NCI-H748 (cell line): ENCODE results near the gene TRNAU1AP.
"Not testable (repeated sequence)": the region's sequence is repeated elsewhere in the genome, so short reads cannot be mapped to it uniquely, and the experiment has no call there.

Experiments used
- DNase-seq: peaks from one replicate; lab custom pipeline; 2025; ENCODE audit not compliant: unreplicated experiment; lab: John Stamatoyannopoulos, UW

Gene TRNAU1AP

DNA sequence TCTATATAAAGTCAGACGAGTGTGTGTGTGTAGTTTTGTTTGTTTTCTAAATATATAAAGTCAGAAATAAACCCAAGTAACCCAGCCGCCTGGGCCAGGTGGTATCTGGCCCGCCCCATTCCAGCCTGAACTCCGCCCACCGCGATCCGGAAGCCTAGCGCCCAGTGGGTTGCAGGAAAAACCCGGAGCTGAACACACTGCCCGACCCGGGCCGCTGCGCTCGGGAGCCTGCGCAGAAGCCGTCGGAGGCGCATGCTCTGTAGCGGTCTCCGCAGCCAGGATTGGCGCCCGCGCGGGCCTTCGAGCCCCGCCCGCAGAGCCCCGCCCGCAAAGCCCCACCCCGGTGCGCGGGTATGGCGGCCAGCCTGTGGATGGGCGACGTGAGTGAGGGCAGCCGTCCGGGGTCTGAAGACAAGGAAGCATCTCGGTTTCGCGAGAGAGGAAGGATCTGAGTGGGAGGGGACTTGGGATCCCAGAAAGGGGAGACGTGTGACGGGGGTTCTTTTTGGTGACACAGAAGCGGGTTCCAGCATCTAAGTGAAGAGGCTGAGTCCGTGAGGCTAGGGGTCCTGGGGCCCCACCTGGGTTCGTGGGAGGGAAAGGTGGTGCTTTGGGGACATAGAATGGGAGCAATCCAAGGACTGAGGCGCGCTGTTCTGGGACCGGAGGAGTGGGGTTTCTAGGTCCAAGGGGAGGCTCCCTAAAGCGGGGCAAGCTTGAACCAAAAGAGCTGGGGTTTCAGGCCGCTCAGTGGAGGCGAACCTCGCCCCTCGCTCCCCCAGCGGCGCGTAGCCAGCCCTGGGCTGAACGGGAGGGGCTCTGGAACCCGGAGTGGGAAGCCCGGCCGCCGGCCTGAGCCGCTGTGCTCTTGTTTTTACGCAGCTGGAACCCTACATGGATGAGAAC, at the start of gene TRNAU1AP:
TSS of gene TRNAU1AP (plus strand) at position 328 of the 906 bp plus-strand sequence. CDS start at position 354, 26 bp downstream.
- DNase-seq, result peak; percentile 95

DNA sequence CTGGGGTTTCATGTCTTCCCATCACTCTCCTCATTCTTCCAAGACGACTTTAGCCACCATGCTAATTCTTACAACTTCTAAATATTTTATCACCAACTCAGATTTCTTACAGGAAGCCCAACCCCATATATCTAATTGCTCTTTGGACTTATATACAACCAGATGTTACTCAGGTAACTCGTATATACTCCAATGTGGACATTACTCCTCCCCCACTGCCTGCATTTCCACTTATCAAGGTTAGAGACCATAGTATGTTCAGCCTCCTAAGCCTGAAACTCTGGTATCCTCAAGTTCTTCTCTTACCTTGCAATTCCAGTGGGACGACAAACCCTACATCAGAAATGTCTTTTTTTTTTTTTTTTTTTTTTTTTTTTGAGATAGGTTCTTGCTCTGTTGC, 49.8 kb upstream of the TRNAU1AP start:
- DNase-seq, result no peak

DNA sequence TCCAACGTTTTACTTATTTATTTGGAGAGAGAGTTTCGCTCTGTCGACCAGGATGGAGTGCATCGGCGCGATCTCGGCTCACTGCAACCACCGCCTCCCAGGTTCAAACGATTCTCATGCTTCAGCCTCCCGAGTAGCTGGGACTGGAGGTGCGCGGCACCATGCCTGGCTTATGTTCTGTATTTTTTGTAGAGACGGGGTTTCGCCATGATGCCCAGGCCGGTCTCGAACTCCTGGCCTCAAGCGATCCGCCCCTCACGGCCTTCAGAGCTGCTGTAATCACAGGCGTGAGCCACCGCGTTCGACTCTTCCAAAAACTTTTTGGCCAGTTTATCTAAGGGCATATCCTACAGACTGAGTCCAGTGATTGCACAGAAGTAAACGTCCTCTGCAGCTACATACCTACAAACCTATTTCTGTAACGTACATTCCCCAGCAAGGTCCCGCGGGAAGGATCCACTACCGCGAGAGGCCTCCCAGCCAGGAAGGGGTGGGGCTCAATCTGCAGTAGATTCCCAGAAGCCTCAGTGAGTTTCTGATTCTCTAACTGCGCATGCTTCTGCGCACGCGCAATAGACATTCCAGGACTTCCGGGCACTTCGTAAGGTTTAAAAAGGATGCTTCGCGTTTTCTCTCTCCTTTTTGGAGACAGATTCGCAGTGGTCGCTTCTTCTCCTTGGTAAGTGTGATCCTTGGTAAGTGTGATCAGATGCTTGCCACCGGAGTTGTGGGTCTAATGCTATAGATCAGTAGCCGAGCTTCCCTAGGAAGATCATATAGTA, 47.3 kb upstream of the TRNAU1AP start, which contains the start of gene RCC1:
TSS of gene RCC1 (plus strand) at position 638 of the 782 bp plus-strand sequence. CDS start 23,824 bp downstream, outside the sequence.
- DNase-seq, result peak; percentile 96

DNA sequence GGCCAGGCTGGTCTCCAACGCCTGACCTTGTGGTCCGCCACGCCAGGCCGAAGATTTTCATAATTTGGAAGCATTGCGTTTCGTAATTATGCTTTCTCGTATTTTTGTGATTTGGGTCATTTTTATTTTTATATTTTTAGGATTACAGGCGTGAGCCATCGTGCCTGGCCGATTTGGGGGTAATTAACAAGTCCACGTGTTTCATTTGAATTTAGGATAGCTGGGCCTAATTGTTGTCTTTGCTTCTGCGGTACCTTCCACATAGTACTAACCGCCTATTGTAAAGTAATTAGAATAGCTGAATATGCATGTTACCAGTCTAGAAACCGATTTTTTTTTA, 46.0 kb upstream of the TRNAU1AP start:
- no peak for DNase-seq

DNA sequence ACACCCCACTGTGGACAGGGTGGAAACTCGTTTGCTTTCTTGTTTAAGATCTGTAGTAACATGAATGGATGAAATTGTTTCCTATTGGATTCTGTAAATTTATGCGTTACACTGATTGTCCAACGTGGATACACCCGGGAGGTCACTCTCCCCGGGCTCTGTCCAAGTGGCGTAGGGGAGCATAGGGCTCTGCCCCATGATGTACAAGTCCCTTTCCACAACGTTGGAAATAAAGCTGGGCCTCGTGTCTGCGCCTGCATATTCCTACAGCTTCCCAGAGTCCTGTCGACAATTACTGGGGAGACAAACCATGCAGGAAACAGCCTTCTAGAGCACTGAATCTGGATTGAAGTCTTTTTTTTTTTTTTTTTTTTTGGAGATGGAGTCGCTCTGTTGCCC, 45.6 kb upstream of the TRNAU1AP start:
- DNase-seq, result no peak

DNA sequence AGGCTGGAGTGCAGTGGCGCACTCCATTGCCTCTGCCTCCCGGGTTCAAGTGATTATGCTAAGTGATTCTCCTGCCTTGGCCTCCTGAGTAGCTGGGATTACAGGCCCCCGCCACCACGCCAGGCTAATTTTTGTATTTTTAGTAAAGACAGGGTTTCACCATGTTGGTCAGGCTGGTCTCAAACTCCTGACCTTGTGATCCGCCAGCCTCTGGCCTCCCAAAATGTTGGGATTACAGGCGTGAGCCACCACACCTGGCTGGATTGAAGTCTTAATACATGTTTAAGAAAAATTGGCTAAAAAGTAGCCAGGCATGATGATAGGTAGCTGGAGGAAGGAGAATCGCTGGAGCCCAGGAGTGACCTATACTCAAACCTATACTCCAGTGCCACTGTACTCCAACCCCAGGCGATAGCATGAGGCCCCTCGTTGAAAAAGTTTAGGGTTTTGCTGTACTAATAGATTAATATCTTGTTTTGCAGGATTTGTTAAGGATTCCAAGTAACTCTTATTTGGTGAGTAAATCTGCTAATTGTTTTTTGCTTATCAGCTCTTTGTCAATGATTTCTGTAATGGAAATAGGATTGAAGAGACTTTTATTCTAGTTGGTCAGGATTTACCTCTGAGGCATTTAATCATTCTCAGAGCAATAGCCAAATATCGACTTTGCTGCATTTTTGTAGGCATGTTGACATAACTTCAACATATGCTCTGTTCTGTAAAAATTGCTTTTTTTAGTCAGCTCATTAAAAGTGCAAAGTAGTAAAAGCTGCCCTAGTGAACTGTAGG, 45.0 kb upstream of the TRNAU1AP start:
- DNase-seq, result no peak

DNA sequence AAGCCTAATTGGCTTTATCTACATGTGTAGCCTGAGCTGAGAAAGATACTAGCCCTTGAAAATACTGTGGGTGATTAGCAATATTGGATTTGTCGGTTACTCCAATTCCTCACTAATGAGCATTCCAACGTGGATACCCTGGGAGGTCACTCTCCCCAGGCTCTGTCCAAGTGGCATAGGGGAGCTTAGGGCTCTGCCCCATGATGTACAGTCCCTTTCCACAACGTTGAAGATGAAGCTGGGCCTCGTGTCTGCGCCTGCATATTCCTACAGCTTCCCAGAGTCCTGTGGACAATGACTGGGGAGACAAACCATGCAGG, 44.5 kb upstream of the TRNAU1AP start:
- DNase-seq, result no peak

DNA sequence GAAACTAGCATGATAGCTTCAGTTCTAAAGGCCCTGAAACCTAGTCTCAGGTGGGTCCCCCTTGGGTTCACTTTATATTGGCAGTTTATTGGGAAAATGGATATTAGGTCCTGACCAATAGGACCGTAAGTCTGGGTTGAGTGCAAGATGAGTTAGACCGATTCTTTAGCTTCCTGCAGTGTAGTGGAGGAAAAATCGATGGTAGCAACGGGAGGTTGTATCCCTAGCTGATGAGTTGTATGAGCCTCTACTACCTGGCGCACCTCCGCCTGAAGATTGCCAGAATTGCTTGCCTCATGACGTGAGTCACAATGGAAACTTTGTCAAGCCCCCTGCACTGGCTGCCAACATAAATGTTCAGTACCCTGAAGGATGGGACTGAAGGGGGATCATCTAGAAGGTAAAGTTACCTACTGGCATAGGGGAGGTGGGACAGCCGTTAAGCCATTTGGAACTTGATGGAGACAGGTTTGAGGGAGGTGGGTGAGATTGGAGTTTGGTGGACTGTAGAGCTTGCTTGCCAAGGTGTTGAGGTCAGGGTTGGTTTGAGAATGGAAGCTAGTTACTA, 43.1 kb upstream of the TRNAU1AP start:
- DNase-seq, result no peak

DNA sequence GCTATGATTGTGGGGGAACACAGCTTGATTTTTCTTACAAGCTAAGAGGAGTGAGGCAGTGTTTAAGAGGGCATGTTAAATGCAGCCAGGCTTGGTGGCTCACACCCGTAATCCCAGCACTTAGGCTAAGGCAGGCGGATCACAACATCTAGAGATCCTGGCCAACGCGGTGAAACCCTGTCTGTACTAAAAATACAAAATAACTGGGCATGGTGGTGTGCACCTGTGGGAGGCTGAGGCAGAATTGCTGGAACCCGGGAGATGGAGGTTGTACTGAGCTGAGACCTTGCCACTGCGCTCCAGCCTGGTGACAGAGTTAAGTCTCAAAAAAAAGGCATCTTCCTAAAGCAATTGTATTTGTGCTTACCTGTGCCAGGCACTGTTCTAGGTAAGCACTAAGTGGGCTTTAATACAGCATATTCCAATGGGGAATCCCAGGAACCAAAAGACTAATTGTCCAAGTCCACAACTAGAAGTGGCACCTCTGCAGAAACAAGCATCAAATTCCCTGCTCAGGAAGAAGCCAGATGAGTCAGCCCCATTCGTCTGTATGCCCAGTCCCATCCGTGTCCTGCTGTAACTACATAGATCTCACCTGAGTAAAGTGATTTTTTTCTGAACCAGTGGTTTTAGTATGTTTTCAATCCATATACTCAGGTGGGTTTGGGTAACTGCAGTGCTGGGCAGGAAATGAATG, 42.5 kb upstream of the TRNAU1AP start:
- no peak for DNase-seq

DNA sequence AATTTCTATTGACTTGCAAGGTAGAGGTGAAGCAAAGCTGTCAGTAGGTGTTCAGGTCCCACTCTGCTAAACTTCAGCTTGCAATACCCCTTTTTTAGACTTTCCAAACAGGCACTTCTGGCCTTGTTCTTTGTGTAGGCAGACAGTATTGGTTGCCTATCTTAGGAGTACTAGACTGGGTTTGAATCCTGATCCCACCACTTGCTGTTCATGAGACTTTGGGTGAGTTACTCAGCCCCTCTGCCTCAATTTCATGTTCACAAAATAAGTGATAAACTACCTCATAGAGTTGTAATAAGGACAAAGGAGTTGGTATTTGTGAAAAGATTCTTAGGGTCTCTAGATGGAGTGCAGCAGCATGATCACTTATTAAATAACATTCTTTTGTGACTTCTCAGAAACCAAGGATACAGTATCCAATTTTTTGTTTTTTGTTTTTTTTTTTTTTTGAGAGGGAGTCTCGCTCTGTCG, 41.9 kb upstream of the TRNAU1AP start:
- DNase-seq, result no peak

DNA sequence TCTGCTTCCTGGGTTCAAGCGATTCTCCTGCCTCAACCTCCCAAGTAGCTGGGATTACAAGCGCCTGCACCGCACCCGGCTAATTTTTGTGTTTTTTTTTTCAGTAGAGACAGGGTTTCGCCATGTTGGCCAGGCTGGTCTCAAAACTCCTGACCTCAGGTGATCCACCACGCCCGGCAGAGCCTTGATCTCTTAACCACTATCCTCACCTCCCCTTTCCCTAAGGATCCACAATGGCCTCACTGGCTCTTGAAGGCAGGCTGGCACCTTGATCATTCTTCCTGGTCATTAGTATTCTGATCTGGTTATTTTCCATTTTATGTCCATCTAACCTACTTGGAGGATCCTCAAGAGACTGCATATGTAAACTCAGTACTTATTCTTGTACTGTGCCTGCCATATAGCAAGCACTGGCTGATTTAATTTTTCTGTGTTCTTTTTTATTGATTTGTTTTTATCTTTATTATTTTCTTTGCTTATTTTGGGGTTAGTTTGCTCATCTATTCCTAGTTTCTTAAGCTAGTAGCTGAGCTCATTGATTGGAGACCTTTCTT, 40.8 kb upstream of the TRNAU1AP start:
- DNase-seq, result no peak

DNA sequence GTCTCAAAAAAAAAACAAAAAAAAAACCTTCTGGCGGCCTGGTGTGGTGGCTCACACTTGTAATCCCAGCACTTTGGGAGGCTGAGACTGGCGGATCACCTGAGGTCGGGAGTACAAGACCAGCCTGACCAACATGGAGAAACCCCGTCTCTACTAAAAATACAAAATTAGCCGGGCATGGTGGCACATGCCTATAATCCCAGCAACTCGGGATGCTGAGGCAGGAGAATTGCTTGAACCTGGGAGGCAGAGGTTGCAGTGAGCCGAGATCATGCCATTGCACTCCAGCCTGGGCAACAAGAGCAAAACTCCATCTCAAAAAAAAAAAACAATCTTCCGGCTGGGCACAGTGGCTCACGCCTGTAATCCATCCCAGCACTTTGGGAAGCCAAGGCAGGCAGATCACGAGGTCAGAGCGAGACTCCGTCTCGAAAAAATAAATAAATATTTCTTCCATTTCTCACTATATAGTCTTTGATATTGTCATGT, 38.4 kb upstream of the TRNAU1AP start:
- DNase-seq, result not testable (repeated sequence)

DNA sequence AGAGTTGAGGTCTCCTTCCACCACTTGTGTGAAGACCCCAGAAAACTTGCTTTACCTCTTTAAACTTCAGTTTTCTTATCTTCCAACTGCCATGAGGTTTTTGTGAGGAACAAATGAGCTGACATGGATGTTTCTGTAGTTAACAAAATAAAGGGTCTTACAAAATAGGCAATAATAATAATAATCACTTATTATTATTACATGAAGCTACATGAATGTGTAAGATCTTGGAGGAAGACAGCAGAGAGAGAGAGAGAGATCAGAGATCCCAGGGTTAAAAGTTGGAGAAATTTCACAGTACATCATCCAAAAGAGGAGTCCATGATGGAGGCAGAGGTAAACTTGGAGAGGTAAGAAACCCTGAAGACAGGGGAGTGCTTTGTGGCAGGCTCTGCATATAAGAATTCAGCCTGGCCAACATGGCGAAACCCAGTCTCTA, 36.3 kb upstream of the TRNAU1AP start:
- DNase-seq, result no peak

DNA sequence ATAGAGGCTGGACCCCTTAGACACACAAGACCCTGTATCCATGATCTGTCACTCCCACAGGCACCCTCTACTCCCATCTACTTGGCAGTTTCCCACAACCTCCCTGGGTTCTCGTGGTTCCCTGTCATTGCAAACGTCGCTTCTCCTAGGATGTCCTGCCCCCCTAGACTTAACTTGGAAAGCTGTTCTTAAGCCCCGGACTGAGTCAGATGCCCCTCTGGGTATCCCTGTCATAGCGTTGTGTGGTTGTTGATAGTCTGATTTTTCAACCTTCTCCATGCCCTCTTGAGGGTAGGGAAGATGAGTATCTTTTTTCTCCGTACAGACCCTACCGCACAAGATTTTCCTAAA, 35.3 kb upstream of the TRNAU1AP start:
- DNase-seq, result no peak

DNA sequence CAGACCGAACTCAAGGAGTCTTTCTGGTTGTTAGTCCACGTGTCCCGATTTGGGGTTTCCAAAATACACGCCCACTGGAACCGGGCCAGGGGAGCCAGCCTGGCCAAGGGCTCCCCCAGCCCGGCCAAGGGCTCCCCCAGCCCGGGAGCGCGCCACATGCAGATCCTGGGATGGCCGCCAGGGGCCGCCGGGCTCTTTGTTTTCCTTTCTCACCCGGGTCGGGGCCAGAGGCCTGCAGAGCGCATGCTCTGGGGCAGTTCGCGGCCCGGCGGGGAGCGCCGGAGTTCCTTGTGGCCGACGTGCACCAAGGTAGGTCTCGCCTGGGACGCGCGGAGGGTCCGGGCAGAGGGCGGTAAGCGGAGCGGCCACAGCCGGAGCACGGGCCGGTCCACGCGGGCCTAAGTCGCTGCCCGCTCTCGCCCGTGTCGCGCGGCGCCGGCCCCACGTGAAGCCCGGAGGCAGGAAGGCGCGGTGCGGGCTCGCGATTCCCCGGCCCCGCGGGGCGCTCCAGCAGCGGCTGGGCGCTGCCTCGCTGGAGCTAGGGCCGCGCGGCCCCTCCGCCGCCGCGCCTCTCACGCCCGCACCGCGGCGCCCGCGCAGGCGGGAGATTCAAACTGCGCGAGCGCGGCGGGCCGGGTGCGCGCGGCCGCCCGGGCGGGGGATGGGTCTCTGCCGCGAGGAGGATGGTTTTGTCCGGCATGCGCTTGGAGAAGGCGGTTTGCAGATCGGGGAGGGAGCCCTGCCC, 34.7 kb upstream of the TRNAU1AP start:
- peak; percentile 89 for DNase-seq

DNA sequence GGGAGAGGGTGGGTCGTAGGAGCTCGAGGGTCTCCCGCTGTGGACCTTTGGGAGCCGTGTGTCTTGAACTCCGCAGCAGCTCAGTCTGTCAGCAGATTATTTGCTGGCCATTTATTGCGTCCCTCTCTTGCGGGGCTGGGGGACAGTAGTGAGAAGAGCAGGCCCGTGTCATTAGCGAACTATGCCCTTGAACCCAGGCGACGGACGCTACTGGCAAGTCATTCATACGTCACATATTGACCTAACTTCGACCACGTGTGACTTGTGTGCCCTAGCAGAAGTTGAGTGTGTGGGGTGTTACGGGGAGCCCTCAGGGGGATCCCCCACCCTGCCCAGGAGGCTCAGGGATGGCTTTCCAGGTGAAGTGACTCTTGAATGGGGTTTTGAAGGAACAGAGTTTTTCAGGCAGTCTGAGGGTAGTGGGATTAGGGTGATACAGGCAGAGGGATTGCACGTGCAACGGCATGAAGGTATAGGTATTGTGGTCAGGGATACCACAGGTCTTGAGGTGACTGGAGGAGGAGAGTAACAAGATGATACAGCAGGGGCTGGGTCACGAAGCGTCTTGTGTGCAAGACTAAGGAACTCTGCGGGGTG, 34.0 kb upstream of the TRNAU1AP start:
- DNase-seq, result peak; percentile 53

DNA sequence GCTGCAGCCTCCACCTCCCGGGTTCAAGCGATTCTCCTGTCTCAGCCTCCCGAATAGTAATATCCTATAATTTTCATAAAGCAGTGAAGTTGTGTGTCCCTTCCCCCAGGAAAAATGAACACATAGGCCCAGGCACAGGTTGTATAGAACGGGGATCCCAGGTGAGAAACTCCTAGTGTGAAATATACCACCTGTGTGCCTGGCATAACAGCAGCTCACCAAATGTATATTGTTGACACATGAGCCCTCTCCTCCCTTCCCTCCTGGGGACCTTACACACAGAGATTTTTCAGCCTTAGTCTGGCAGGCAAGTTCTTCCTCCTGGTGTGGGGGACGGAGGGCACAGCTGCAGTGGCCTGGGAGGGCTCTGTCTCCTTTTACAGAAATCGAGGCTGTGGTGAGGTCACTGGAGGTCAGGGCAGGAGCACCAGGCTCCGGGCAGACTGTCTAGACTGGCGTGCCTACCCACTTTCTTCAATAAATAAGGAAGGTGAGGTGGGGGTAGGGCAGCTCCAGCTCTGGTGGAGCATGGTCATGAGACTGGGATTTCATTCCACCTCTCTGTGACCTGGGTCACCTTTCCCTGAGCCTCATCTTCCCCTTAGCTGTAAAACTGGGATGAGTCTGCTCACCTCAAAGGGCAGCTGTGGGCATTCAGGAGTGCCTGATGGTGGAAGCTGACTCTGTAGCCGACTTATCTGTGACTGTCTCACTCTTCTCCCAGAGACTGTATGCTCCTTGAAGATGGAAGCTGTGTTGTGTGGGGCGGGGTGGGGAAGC, 32.7 kb upstream of the TRNAU1AP start:
- DNase-seq, result no peak

DNA sequence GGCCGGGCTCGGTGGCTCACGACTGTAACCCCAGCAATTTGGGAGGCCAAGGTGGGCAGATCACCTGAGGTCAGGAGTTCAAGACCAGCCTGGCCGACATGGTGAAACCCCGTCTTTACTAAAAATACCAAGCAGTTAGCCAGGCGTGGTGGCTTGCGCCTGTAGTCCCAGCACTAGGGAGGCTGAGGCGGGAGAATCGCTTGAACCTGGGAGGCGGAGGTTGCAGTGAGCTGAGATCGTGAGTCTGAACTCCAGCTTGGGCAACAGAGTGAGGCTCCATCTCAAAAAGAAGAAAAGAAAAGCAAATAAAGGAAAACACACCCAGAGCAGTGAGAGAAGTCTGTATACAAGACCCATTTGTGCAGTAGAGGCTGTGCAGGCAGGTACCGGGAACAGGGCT, 32.1 kb upstream of the TRNAU1AP start:
- not testable (repeated sequence) for DNase-seq
